Right renal cortex interstitium (tissue), 3 donors: Measurements from ENCODE around the gene ARID5A. TPM values are rescaled to one million over a fixed set of nuclear protein-coding genes. Genes with fewer than 3 reads are reported as not detected.
A peak's percentile ranks its signal among the peaks of the same experiment; 100 is the strongest.
"Not testable (repeated sequence)": the region's sequence is repeated elsewhere in the genome, so short reads cannot be mapped to it uniquely, and the experiment has no call there.

Experiments used
- DNase-seq, 3 donors: peaks; one replicate each; pipeline ENCODE4 v3.0.0-alpha.2; 2013; ENCODE audit warnings: low read depth in 3 of 3, low spot score in 2 of 3
- polyA plus RNA-seq, 3 donors: library from polyadenylated mRNA; unstranded; fragments of 120-200 nt; gene quantifications; one replicate each; pipeline ENCODE4 v1.2.1, GENCODE V29; 2013; ENCODE audit not compliant: insufficient read length in 3 of 3

Gene ARID5A
- polyA plus RNA-seq, 3 donors, result 3.8 to 4.1 (median 4.0) TPM

DNA sequence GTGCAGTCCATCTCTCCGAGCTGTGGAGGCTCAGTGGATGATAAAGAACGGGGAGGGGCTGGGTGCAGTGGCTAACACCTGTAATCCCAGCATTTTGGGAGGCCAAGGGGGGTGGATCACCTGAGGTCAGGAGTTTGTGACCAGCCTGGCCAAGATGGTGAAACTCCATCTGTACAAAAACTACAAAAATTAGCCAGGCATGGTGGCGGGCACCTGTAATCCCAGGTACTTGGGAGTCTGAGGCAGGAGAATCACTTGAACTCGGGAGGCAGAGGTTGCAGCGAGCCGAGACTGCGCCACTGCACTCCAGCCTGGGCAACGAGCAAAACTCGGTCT, 17.4 kb downstream of the ARID5A start:
- not testable (repeated sequence) for DNase-seq

DNA sequence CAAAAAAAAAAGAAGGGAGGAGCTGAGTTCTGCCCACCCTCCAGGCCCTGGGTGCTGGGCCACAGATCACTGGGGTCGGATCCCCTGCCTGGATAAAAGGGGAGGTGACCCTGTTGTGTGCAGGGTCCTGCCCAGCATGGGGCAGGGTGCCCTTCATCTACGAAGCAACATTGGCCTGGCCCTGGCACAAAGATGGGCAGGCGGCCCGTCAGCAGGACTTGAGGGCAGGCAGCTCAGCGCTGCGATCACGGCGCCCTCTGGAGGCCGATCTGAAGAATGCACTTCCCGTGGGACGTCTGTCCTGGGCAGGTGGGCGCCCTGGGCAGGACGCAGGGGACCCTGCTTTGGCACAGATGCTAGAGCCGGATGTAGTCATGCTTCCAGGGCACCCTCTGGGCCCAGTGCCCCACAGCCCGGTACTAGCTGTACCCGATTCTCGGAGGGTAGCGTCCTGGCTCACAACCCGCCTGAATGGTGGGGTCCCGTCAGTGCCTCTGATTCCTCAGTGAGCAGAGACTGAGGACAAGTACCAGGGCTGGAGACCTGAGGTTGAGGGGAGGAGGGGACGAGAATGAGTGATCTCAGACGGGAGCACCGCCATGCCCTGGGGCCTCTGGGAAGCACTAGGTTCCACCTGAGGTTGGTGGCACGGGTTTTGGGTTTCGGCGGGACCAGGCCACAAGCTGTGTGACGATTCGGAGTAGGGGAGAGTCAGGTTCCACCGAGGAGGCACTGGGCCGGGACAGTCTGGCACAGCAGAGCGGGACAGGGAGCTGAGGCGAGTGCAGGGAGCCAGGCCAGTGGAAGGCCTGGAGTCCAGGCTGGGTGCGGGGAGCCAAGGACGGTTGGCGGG, 18.0 kb downstream of the ARID5A start:
- DNase-seq, result peak in 1 of 3 donors; percentile 46

DNA sequence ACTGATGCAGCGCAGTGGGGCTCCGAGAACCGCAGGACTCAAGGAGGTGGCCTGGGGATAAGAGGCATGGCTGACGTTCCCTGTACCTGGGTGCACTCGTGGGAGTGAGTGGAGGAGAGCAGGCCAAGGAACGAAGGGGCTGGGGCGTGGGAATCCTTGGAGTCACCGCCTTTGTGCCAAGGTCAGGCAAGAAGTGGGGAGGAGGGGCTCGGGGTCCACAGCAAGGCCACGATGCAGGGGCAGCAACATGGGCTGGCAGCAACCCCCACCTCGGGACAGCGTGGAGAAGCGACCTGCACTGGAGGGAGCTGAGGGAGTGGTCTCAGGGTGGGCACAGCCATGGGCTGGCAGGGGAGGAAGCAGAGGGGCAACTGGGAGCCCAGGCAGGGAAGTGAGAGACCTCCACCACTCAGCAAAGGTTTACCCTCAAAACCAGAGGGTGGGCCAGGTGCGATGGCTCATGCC, 18.6 kb downstream of the ARID5A start:
- DNase-seq, result no peak

DNA sequence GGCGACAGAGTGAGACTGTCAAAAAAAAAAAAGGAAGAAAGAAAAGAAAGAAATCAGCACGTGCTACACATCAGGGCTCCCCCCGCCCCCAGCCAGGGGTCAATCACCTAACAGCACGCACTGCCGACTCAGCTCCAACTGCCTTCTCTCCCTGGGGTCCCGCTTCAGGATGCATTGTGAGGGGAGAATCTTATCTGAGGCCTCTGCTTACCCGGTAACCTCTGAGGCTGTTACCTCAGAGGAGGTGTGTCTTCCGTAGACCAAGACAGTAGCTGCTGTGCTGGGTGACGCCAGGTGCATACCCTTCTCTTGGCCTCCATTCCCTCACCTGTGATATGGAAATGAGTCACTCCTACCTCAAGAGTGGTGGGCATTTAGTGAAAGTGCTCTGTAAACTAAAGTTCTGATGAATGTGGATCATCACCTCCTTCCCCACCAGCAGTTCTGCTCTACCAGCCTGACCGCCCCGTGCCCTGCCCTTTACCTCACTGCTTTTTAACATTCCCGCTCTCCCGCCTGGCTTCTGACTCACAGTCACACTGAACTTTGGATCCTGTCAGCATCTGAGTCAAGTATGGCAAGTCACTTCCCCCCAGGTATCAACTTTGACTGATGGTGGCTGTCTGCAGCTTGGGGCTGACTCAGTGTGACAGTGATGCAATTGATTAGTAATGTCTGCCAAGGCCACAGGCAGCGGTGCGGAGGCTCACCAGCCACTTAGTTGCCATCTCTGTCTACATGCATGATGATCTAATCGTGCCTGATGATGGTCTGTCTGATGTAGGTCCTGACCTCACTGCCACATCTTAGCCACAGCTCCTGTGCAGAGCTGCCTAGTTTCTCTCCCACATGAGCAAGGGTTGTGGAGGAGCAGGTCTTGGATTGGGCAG, 20.1 kb downstream of the ARID5A start:
- DNase-seq, result no peak

DNA sequence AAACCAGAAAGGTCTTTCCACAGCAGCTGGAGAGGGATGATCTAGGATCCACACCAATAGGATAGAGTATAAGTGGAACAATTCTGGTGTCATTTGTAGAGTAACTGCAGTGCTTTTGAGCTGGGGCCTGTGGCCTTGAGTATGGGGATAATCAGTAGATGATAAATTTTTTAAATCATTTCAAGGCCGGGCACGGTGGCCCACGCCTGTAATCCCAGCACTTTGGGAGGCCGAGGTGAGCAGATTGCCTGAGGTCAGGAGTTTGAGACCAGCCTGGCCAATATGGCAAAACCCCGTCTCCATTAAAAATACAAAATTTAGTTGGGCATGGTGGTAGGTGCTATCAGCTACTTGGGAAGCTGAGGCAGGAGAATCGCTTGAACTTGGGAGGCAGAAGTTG, 20.9 kb downstream of the ARID5A start:
- not testable (repeated sequence) for DNase-seq

DNA sequence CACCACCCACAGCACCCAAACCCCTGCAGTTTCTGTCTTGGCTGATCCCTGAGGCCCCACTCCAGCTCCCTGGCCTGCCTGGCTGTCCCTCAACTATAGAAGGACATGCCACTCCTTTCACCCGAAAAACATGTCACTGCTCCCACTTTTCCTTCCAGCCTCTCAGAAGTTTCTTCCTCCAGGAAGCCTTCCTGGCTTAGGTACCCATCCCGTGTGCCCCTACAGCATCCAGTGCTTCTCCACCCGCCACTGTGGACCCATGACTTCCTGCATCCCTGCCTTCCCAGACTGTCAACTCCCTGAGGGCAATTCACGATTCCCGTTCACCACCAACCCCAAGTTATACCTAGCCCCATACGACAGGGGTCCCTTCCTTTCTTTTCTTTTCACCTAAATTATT, 21.5 kb downstream of the ARID5A start:
- DNase-seq, result no peak

DNA sequence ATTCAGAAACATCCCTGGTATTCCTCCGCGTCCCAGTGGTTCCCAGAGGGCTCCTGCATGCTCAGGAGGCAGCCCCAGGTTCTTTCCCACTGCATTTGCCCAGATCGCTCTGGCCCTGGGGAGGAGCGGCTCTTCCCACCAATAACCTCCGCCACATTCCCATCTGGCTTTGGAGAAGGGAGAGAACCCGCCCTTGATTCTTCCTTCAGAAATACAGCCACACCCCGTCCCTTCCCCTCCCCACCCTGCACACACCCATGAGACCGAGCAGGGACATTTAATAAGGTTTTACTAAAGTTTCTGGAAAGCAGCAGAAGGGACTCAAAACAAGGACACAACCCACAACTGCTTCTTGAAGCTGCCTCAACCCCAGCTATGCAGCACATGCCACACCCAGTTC, 21.9 kb downstream of the ARID5A start:
- no peak for DNase-seq

DNA sequence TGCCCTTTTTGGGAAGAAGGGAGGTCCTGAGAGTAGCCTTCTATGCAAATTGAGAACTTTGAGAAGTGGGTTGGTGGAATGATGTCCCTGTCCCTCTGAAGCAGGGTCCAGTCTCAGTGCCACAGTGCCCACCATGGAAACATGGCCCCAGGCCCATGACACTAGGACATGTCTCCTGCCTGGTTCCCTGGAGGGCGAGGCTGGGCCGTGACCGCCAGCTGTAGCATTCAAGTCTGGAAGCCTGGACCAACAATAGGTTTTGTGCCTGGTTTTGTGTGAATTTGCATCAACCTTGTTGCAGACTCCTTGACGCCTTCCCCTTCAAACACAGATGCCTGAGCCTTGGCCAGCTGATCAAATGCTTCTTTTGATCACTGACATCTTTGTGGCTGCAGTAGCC, 27.5 kb downstream of the ARID5A start:
- no peak for DNase-seq

DNA sequence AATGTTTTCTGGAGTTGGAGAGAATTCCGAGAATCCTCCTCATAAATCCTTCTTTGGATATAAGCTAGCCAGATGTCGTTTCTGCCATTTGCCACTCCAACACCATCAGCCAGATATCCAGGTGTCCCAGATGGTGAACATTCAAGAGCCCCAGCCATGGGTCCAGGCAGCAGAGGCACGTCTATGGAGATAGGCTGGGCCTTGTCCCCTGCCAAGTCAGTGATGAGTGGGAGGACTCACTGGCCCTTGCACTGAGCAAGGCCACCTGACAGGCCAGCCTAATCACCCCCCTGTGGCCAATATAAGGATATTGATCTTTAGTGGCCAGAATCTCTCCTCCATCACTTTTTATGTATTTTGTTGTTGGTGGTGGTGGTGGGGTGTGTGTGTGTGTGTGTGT, 28.0 kb downstream of the ARID5A start:
- DNase-seq, result no peak

DNA sequence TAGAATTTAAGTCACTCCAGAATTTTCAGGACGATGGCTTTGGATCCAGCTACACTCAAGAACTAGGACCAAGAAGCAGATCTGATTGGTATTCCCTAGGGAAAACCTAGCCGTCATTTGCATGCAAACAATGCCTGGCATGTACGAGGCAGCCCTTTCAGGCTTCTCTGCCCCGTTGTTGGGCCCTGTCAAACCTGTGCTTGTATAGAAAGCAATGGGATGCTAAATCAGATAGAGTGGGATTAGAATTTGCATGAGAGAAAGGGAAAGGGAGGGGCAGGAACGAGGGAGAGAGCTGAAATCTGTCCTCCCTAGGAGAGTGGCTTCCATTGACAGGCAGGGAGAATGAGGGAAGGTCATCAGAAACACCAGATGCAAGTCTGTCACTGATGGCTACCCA, 28.6 kb downstream of the ARID5A start:
- DNase-seq, result no peak

DNA sequence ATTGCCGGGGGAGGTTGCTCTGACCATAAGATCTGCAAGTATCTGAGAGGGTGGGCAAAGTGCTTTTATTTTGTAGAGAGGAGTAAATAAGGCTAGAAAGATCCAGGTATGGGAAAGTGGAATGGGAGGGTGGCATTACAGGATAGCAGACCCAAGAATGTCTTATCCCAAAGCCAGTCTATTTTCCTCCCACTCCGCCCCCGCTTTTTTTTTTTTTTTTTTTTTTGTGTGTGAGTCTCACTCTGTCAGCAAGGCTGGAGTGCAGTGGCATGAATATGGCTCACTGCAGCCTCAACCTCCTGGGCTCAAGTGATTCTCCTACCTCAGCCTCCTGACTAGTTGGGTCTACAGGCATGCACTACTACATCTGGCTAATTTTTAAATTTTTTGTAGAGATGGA, 31.5 kb downstream of the ARID5A start:
- DNase-seq, result no peak

DNA sequence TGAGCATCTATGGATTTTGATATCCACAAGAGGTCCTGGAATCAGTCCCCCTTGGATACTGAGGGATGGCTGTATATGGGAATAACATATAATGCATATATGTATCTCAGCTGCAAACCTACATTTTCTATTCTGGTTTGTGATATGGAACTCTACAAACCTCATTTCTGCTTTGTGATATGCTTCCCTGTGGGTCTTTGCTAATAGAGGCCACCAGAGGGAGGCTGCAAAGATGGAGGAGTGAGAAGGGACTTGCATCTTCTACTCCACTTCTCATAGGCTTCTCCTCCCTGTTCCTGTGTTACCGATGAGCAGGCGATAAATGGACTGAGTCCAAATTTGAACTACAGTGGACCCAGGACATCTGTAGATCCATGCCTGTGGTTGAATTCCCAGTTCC, 37.8 kb downstream of the ARID5A start:
- no peak for DNase-seq

DNA sequence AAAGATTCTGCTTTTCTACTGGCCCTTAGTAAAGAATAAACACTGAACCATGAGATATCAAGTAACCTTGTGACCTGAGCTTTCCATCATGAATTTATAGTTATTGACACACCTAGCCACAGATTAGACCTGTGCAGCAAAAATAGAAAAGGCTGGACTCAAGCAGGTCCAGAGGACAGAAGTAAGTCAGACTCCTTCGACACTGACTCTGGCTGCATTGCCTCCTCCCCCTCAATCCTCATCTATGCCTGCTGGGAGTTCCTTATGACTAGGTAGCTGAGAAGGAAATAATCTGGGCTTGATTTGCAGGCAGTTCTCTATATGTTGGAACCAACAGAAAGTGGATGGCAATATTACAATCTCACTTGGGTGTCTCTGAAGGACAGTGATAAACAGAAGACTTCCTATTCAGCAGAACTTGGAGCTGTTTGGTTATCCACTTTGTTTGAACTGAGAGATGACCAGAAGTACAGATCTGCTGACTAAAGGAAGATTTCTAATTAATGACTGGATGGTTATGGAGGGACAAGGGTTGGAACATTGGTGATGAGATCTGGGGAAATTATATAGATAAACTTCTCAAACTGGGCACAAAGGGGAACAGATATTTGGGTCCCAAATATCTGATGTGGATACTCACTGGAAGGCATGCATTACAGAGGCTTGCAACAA, 39.4 kb downstream of the ARID5A start:
- DNase-seq, result no peak

DNA sequence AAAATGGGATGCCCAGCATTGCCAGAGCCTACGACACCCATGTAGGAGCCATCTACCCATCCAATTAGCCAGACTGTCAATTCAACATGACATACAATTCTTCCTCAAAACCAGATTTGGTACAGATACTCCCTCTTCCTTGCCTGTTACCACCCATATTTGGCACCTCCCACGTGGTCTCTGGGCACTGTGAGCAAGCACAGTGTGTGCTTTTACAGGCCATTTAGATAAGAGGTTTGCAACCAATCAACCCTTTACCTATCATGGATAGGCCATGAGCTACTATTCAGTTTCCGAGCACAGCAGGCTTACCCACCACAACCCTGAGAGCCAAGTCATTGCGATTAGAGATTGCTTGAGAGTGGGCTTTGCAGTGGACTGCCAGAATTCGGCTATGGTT, 40.9 kb downstream of the ARID5A start:
- DNase-seq, result no peak

DNA sequence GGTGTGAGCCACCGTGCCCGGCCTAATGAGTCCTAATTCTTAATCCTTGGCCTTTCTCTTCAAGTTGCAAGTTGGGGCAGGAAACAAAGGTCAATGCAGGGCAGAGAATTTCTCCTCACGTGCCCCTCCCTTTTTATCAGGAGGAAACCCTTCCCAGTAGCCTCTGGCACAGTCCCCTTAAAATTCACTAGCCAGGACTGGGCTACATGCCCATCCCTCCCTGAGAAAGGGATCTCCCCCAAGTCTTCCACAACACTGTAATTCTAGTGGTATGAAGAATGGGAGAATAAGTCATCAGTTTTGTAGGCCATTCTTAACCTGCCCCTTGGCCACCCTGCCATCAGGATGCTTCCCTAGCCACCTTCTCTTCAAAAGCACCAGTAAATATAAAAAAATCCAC, 42.2 kb downstream of the ARID5A start:
- no peak for DNase-seq

DNA sequence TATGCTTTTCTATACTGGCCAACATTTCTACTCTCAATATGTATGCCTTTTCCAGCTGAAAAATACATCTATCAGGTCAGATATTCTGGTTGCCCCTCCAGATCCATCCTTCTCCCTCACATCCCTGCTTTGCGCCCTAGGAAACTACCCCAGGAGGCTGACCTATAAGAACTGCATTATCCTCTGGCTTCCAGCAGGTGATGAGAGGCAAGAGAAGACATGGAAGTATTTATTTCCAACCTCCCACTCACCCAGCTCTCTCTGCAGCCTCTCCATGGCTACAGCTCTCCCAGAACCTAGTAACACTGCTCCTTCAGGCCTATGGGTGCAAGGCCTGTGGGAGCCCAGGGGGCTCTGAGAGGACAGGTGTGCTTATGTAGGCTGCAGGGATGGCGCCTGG, 42.9 kb downstream of the ARID5A start:
- no peak for DNase-seq

DNA sequence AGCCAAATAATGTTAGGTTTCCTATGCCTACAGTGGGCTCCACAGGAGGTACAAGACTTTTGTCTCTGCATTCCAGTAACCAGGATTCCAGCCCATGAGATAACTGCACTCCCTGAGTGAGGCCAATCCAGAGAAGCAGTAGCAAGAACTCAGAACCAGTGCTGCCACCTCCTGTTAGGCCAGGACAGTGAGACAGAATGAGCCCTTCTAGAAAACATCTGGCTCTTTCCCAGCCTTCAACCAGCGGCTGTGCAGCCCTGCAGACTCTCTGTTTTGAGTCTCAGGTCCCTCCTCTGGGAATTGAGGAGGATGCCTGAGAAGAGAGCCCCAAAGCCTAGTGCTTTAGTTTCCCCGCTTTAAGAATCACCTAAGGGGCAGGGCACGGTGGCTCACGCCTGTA, 44.2 kb downstream of the ARID5A start:
- DNase-seq, result no peak

DNA sequence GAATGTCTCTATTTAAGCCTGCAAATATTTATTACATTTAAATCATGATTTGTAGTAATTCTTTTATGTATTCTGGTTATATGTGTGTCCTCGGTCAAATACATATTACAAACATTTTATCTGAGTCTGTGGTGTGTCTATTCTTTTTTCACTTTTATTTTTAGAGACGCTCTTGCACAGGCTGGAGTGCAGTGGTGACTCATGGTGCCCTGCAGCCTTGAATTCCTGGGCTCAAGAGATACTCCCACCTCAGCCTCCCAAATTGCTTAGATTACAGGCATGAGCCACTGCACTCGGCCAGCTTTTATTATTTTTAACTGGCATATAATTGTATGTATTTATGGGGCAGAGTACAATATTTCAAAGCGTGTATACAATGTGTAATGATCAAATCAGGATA, 47.5 kb downstream of the ARID5A start:
- DNase-seq, result no peak

DNA sequence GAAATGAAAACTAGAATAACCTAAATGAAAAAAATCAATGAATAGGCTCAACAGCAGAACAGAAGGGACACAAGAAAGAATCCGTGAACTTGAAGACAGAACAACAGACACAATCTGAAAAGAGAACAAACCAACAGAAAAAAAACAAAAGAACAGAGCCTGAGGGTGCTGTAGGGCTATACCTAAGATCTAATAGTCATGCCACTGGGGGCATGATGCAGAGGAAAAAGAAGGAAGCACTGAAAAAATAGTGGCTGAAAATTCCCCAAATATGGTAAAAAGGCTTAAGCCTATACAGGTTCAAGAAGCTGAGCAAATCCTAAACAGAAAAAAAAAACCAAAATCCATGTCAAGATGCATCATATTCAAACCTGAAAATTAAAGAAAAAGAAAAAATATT, 51.3 kb downstream of the ARID5A start:
- no peak for DNase-seq

DNA sequence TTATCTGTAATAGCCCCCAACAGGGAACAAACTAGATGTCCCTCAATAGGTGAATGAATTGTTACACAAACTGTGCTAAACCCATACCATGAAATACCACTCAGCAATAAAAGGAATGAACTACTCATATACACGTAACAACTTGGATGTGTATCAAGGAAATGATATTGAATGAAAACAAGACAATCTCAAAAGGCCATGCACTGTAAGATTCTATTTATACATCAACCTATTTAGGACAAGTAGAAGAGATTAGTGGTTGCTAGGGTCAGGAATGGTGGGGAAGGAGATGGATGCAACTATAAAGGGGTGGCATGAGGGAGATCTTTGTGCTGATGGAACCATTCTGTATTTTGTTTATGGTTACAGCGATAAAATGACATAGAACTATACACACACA, 54.5 kb downstream of the ARID5A start:
- DNase-seq, result no peak

DNA sequence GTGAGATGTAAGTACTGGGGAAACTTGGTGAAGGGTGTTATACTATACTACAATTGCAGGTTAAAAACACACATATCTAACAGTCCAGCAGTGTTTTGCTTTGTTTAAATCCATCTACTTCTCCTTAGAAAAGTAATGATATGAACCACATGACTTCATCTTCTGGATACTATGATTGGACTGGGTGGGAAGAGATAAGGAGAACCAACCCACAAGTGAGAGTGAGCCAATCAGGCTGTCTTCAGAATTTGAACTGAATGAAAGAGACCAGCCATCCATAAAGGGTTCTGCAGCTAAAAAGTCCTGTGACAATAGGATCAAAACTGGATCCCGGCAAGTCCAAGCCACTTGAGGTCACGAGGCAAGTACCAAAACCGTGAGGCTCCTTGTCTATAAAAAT, 54.9 kb downstream of the ARID5A start:
- DNase-seq, result no peak
